Karpas-422 (cell line): ENCODE measurements around the gene FRMD3. TPM values are rescaled to one million over a fixed set of nuclear protein-coding genes. Genes with fewer than 3 reads are reported as not detected.

Source experiments
- DNase-seq: peaks from one replicate; pipeline ENCODE4 v3.0.0-alpha.2; 2015
- H2AFZ ChIP-seq: fragments of 200-600 bp; sonication (generic); 2 replicates; pipeline ENCODE4 v1.6.1; 2014; ENCODE audit warnings: antibody characterized with exemption, low read length, mixed read lengths
- H3K27ac ChIP-seq: fragments of 200-600 bp; sonication (generic); 2 replicates; pipeline ENCODE4 v1.5.1; 2014; ENCODE audit warnings: mild to moderate bottlenecking, low read length, moderate library complexity
- H3K27me3 ChIP-seq: fragments of 200-600 bp; sonication (generic); 2 replicates; pipeline ENCODE4 v1.6.1; 2014; ENCODE audit warnings: low read length, mixed read lengths
- H3K36me3 ChIP-seq: fragments of 200-600 bp; sonication (generic); 2 replicates; pipeline ENCODE4 v1.6.1; 2014; ENCODE audit warnings: low read length, mixed read lengths; ENCODE audit not compliant: insufficient read depth
- H3K4me1 ChIP-seq: fragments of 200-600 bp; sonication (generic); 2 replicates; pipeline ENCODE4 v1.6.1; 2014; ENCODE audit warnings: mild to moderate bottlenecking, low read length, mixed read lengths
- H3K4me2 ChIP-seq: fragments of 200-600 bp; sonication (generic); 2 replicates; pipeline ENCODE4 v1.6.1; 2014; ENCODE audit warnings: low read length, low read depth, mild to moderate bottlenecking; ENCODE audit not compliant: poor library complexity, severe bottlenecking
- H3K4me3 ChIP-seq: fragments of 200-600 bp; sonication (generic); 2 replicates; pipeline ENCODE4 v1.5.1; 2014; ENCODE audit warnings: mild to moderate bottlenecking, antibody characterized with exemption, low read length, mixed read lengths
- H3K79me2 ChIP-seq: fragments of 200-600 bp; sonication (generic); 2 replicates; pipeline ENCODE4 v1.6.1; 2014; ENCODE audit warnings: mild to moderate bottlenecking, low read length, mixed read lengths
- H3K9ac ChIP-seq: fragments of 200-600 bp; sonication (generic); 2 replicates; pipeline ENCODE4 v1.6.0; 2014; ENCODE audit warnings: low read length
- H3K9me2 ChIP-seq: fragments of 200-600 bp; sonication (generic), shearing (Covaris generic); replicated peaks from 2 replicates; pipeline ENCODE4 v1.6.0; 2014; ENCODE audit warnings: mild to moderate bottlenecking, low read length, moderate library complexity; ENCODE audit not compliant: insufficient read depth
- H3K9me3 ChIP-seq: fragments of 300-700, 200-600 bp; sonication (generic); 2 replicates; pipeline ENCODE4 v1.6.1; 2014; ENCODE audit warnings: low read length, mixed read lengths
- H4K20me1 ChIP-seq: fragments of 200-600 bp; sonication (generic); 2 replicates; pipeline ENCODE4 v1.6.1; 2014; ENCODE audit warnings: mild to moderate bottlenecking, antibody characterized with exemption, low read length, low read depth; ENCODE audit not compliant: insufficient read depth
- total RNA-seq: library from RNA; depleted of rRNA; stranded (reverse); fragments of >200 nt; shearing (Covaris generic); gene quantifications from 2 replicates; pipeline ENCODE4 v1.2.3, GENCODE V29; 2014; ENCODE audit warnings: low replicate concordance

Gene FRMD3
- total RNA-seq, 1 experiment from 2014 or later = not detected

DNA sequence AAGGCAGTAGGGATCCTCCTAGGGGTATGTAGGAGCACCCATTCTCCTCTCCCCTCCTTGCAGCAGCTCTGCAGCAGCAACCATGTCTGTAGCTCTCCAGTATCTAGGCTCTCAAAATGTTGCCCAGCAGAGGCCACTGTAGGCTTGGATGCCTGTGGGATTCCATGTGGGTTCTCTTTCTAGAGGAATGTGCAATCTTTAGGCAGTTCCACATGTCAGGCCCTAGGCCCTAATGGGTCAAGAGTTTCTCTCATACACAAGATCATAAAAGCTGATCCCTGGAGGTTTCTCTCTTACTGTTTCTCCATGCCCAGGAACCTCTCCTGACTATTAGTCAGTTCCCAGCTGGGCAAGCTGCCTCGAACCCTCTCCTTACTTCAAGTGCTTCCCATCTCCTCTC, 215.8 kb downstream of the FRMD3 start:
- Histone ChIP-seq H3K4me3 (no peak overlapping the region), H3K27ac (no peak overlapping the region), H3K9me3 (no peaks in the 10 kb centered on the region), H3K4me1 (no peaks in the 10 kb centered on the region), H3K27me3 (no peaks in the 10 kb centered on the region), H3K9ac (no peak overlapping the region), H3K4me2 (no peak overlapping the region), H3K79me2 (no peaks in the 10 kb centered on the region), H3K9me2 (no peaks in the 10 kb centered on the region), H2AFZ (no peak overlapping the region), H4K20me1 (no peaks in the 10 kb centered on the region), H3K36me3 (no peaks in the 10 kb centered on the region)
- DNase-seq = no peak

- no peaks in the 10 kb centered on the region for H3K27me3 ChIP-seq
- no peak overlapping the region for H3K4me2 ChIP-seq
- H3K9me2 ChIP-seq = no peaks in the 10 kb centered on the region
- no peak overlapping the region for H3K9ac ChIP-seq
- H2AFZ ChIP-seq = no peak overlapping the region
- no peaks in the 10 kb centered on the region for H4K20me1 ChIP-seq
- H3K36me3 ChIP-seq = no peaks in the 10 kb centered on the region
- no peak overlapping the region for H3K27ac ChIP-seq
- H3K79me2 ChIP-seq = no peaks in the 10 kb centered on the region
- no peaks in the 10 kb centered on the region for H3K9me3 ChIP-seq
- H3K4me1 ChIP-seq = no peaks in the 10 kb centered on the region
- H3K4me3 ChIP-seq = no peak overlapping the region
- DNase-seq = no peak
These were observed 221.0 kb downstream of the FRMD3 start for GRCh38 chr9:83317244-83317643.

DNA sequence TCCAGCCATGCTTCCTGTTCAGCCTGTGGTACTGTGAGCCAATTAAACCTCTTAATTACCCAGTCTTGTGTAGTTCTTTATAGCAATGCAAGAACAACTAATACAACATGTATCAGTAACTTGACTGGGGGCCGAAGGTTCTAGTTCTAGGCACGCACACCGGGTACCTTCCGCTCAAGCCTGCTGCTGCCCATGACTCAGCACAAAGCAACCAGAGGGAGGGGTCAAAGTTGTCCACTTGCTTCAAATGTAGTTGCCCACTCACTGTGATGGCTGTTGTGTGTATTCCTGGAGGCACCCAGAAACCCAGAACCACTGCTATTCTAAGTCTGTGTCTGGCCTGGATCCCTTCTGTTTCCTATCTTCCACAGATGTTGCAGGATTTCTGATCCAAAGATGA, 222.6 kb downstream of the FRMD3 start:
- no peaks in the 10 kb centered on the region for H3K4me1 ChIP-seq
- no peak overlapping the region for H2AFZ ChIP-seq
- no peak overlapping the region for H3K4me3 ChIP-seq
- no peaks in the 10 kb centered on the region for H3K36me3 ChIP-seq
- DNase-seq = no peak
- H3K27me3 ChIP-seq = no peaks in the 10 kb centered on the region
- H3K27ac ChIP-seq = no peak overlapping the region
- no peaks in the 10 kb centered on the region for H3K79me2 ChIP-seq
- H3K9ac ChIP-seq = no peak overlapping the region
- H3K9me3 ChIP-seq = no peaks in the 10 kb centered on the region
- no peak overlapping the region for H3K4me2 ChIP-seq
- no peaks in the 10 kb centered on the region for H4K20me1 ChIP-seq
- H3K9me2 ChIP-seq = no peaks in the 10 kb centered on the region

DNA sequence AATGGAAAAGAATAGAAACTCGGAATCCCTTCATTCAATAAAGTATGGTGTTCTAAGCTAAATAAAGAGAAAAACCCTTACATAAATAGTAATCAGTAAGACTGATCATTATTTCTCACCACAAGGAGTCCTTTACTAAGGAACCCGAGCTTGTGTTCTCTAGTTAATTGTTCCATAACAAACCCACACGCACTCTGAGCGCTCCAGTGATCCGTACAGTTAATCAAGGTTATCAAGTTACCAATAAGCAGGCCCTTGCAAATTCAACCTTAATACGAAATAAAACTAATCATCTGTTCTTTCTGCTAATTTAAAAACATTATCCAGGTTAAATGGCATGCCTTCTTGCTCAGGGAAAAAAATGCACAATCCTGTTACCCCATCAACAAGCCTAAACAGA, 224.4 kb downstream of the FRMD3 start:
- Histone ChIP-seq H4K20me1 (no peaks in the 10 kb centered on the region), H3K4me3 (no peak overlapping the region), H3K9ac (no peak overlapping the region), H3K27ac (no peak overlapping the region), H3K79me2 (no peaks in the 10 kb centered on the region), H3K9me3 (no peaks in the 10 kb centered on the region), H3K4me1 (no peaks in the 10 kb centered on the region), H3K9me2 (no peaks in the 10 kb centered on the region), H2AFZ (no peak overlapping the region), H3K4me2 (no peak overlapping the region), H3K27me3 (no peaks in the 10 kb centered on the region), H3K36me3 (no peaks in the 10 kb centered on the region)
- DNase-seq = no peak

GRCh38 chr9:83312537-83312936, 225.7 kb downstream of the FRMD3 start:
- Histone ChIP-seq H3K9me3 (no peaks in the 10 kb centered on the region), H3K9ac (no peak overlapping the region), H3K27me3 (no peaks in the 10 kb centered on the region), H3K9me2 (no peaks in the 10 kb centered on the region), H3K27ac (no peak overlapping the region), H3K4me2 (no peak overlapping the region), H4K20me1 (no peaks in the 10 kb centered on the region), H3K4me1 (no peaks in the 10 kb centered on the region), H3K36me3 (no peaks in the 10 kb centered on the region), H2AFZ (no peak overlapping the region), H3K79me2 (no peaks in the 10 kb centered on the region), H3K4me3 (no peak overlapping the region)
- no peak for DNase-seq

DNA sequence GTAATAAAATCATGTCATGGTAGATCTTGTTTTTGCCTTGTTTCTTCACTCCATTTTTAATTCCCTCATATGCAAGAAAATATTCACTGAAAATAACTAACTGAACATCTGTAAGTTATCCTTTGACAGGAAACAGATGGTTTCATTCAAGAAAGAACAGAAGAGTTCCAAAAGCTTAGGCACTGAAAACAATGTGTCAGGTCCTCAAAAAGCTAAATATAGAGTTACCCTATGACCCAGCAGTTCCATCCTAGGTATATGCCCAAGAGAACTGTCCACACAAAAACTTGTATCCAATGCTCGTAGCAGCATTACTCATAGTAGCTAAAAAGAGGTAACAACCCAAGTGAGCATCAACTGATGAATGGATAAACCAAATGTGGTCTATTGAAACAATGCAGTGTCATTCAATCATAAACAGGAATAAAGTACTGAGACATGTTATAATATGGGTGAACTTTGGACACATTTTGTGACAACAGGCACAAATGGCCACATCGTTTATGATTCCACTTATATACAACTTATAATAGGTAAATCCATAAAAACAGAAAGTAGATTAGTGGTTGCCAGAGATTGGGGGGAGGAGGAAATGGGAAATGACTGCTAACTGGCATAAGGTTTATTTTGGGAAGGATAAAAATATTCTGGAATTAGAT, 231.0 kb downstream of the FRMD3 start:
- DNase-seq = no peak
- H3K4me2 ChIP-seq = no peak overlapping the region
- no peak overlapping the region for H3K27ac ChIP-seq
- H3K36me3 ChIP-seq = no peaks in the 10 kb centered on the region
- H3K4me1 ChIP-seq = no peaks in the 10 kb centered on the region
- no peak overlapping the region for H3K4me3 ChIP-seq
- no peaks in the 10 kb centered on the region for H3K9me3 ChIP-seq
- no peak overlapping the region for H2AFZ ChIP-seq
- H3K9me2 ChIP-seq = no peaks in the 10 kb centered on the region
- no peaks in the 10 kb centered on the region for H3K79me2 ChIP-seq
- H3K27me3 ChIP-seq = no peaks in the 10 kb centered on the region
- H3K9ac ChIP-seq = no peak overlapping the region
- no peaks in the 10 kb centered on the region for H4K20me1 ChIP-seq

DNA sequence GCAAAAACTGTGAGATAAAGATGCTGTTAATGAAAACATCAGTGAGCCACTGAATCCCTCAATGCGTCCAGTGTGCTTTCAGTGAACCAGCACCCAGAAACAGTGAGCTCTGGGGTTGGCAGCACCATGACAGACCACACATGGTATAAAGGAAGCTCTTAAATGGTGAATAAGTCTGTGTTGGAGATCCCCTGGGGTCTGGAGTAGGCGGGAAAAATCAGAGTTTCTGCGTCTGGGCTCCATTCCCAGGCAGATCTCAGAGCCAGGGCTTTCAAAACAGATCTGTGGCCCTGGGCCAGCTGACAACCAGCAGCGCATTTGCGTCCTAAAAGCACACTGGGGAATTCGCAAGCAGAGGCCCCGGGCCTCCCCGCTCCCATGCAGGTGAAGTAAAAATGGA, 233.5 kb downstream of the FRMD3 start:
- no peak for DNase-seq
- H2AFZ ChIP-seq = no peak overlapping the region

DNA sequence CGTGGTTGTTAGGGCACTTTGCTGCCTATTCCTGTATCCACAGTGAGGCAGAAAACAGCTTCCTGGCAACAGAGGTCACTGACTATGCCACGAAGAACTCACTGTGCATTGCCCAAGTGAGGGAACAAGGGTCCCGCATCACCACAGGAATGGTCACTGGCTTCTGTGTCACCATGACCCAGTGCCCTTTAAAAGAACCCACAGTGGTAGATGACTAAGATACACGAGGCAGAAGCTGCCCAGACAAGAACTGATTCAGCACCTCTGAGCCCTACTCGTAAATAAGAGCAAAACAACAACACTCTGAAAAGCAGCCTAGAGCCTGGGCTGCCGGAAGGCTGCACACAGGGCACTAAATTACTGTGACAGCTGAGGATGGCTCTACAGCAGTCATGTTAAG, 238.6 kb downstream of the FRMD3 start:
- no peaks in the 10 kb centered on the region for H3K4me1 ChIP-seq
- H3K79me2 ChIP-seq = no peaks in the 10 kb centered on the region
- H2AFZ ChIP-seq = no peak overlapping the region
- no peaks in the 10 kb centered on the region for H4K20me1 ChIP-seq
- H3K9ac ChIP-seq = no peak overlapping the region
- no peaks in the 10 kb centered on the region for H3K36me3 ChIP-seq
- no peaks in the 10 kb centered on the region for H3K27me3 ChIP-seq
- H3K9me2 ChIP-seq = no peaks in the 10 kb centered on the region
- H3K9me3 ChIP-seq = no peaks in the 10 kb centered on the region
- no peak overlapping the region for H3K4me2 ChIP-seq
- DNase-seq = no peak
- H3K27ac ChIP-seq = no peak overlapping the region
- no peak overlapping the region for H3K4me3 ChIP-seq

More for the DNA sequence above, 233.5 kb downstream of the FRMD3 start:
- no peaks in the 10 kb centered on the region for H3K36me3 ChIP-seq
- no peak overlapping the region for H3K9ac ChIP-seq
- H3K4me1 ChIP-seq = no peaks in the 10 kb centered on the region
- no peaks in the 10 kb centered on the region for H3K27me3 ChIP-seq
- no peaks in the 10 kb centered on the region for H4K20me1 ChIP-seq
- H3K4me2 ChIP-seq = no peak overlapping the region
- no peak overlapping the region for H3K27ac ChIP-seq
- no peak overlapping the region for H3K4me3 ChIP-seq
- no peaks in the 10 kb centered on the region for H3K79me2 ChIP-seq
- no peaks in the 10 kb centered on the region for H3K9me3 ChIP-seq
- H3K9me2 ChIP-seq = no peaks in the 10 kb centered on the region

DNA sequence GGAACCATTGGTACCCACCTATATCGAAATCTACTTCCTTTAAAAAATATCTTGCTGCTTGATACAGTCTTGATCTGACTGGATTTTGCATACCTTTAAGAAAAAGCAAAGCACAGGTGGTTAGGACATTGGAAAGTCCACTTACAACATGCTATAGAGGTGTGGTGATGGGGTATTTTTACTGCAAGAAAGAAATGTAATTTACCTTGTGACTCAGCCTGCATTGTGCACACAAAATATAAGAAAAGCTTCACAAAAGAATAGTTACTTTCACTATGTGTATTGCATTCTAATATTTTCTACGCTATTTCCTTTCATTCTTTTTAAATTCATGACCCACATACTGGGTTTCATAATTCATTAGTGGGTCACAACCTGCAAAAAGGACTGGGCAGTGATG, 239.1 kb downstream of the FRMD3 start:
- Histone ChIP-seq H3K9me3 (no peaks in the 10 kb centered on the region), H3K9me2 (no peaks in the 10 kb centered on the region), H3K4me1 (no peaks in the 10 kb centered on the region), H2AFZ (no peak overlapping the region), H3K4me3 (no peak overlapping the region), H3K79me2 (no peaks in the 10 kb centered on the region), H3K4me2 (no peak overlapping the region), H3K27ac (no peak overlapping the region), H3K27me3 (no peaks in the 10 kb centered on the region), H3K36me3 (no peaks in the 10 kb centered on the region), H4K20me1 (no peaks in the 10 kb centered on the region), H3K9ac (no peak overlapping the region)
- DNase-seq = no peak
